Central memory CD8-positive, alpha-beta T cell (primary cell): ENCODE results near the gene S100A6.
"Not testable (repeated sequence)": the region's sequence is repeated elsewhere in the genome, so short reads cannot be mapped to it uniquely, and the experiment has no call there.

Experiments used
- ATAC-seq: fragments of 150-1000 bp; cut with Tn5 transposase; replicated peaks from 2 replicates; pipeline ENCODE4 v1.10.0; 2022; ENCODE audit warnings: mild to moderate bottlenecking, moderate FRiP score, moderate number of reproducible peaks; ENCODE audit not compliant: poor library complexity, severe bottlenecking; ENCODE audit errors: extremely low read depth
- DNase-seq, 2 donors: peaks; one replicate each; pipeline ENCODE4 v3.0.0; 2021; ENCODE audit warnings: low spot score in 2 of 2
- H3K27ac Mint-ChIP-seq: one replicate; pipeline ENCODE4 v1.8.0; 2022; ENCODE audit warnings: low read depth, mild to moderate bottlenecking, moderate library complexity, mixed read lengths
- H3K27me3 Mint-ChIP-seq: one replicate; pipeline ENCODE4 v1.8.0; 2022; ENCODE audit warnings: mixed read lengths
- H3K36me3 Mint-ChIP-seq: one replicate; pipeline ENCODE4 v1.8.0; 2022; ENCODE audit warnings: mild to moderate bottlenecking, moderate library complexity, mixed read lengths; ENCODE audit not compliant: insufficient read depth
- H3K4me1 Mint-ChIP-seq: one replicate; pipeline ENCODE4 v1.8.0; 2022; ENCODE audit warnings: mixed read lengths
- H3K4me3 Mint-ChIP-seq: one replicate; pipeline ENCODE4 v1.8.0; 2022; ENCODE audit warnings: mild to moderate bottlenecking, moderate library complexity, mixed read lengths
- H3K9me3 Mint-ChIP-seq: one replicate; pipeline ENCODE4 v1.8.0; 2022; ENCODE audit warnings: mixed read lengths

The S100A6 gene

DNA sequence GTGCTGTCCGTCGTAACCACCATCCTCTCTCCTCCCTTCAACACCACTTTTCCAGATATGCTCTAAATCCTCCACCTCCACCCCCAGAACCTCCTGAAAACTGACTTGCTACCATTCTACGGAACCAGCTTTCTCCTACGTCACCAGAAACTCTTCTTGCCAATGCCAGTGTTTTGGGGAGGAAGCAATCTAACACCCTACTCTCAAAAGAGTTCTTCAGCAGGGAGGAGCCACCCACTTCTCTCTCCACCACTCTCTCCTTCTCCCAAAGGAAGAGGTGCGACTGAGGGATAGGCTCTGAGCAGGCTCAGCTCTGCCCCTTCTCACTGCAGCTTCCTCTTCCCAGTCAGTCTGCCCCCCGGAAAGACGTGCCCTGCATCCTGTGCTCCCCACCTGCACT lies 35.9 kb upstream of the S100A6 start:
- H3K9me3 Mint-ChIP-seq, result no peaks in the 10 kb centered on the region
- H3K4me1 Mint-ChIP-seq, result peaks cover 17% of the 10 kb centered on the region
- ATAC-seq (no peak), DNase-seq (no peak)
- no peak overlapping the region for H3K4me3 Mint-ChIP-seq
- H3K27ac Mint-ChIP-seq, result no peak overlapping the region
- H3K27me3 Mint-ChIP-seq, result peaks cover 23% of the 10 kb centered on the region
- peaks cover 2% of the 10 kb centered on the region for H3K36me3 Mint-ChIP-seq

DNA sequence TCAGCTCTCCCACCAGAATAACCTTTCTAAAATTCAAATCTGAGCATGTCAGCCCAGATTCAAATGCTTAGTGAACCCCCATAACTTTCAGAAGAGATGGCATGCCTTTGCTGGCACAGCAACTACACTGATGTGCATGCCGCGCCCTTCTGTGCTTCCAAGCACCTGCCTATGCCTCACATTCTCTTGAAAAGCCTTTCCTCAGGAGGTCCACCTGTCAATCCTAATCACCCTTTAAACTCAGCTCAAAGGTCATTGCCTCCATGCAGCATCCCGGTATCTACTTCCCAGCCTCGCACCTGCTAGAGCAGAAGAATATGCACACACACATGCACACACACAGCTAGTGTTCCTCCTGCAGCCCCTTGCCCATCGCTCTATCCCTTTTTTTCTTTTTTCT lies 35.1 kb upstream of the S100A6 start:
- Mint-ChIP-seq H3K27ac (no peak overlapping the region), H3K4me3 (no peak overlapping the region)

DNA sequence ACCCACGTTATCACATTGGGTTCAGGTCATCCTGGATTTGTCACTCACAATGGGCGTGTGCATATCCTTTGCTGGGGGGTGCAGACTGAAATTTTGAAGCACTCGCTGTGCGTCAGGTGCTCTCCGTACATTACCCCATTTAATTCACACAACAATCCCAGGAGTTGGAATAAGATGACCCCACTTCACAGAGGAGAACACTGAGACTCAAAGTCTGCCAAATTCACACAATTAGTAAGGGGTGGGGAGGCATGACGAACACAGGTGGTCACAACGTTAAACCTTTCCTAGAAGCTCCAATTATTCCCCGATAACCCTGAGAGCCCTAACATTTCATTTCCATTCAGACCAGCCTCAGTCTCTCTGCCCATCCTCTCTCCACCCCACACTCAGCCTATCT lies 33.7 kb upstream of the S100A6 start:
- no peak for DNase-seq
- Mint-ChIP-seq H3K4me3 (no peak overlapping the region), H3K36me3 (peaks cover 3% of the 10 kb centered on the region), H3K9me3 (no peaks in the 10 kb centered on the region), H3K27ac (no peak overlapping the region), H3K27me3 (peaks cover 20% of the 10 kb centered on the region), H3K4me1 (peaks cover 28% of the 10 kb centered on the region)
- no peak for ATAC-seq

More for the DNA sequence above, 35.1 kb upstream of the S100A6 start:
- DNase-seq (no peak), ATAC-seq (no peak)
- H3K9me3 Mint-ChIP-seq, result no peaks in the 10 kb centered on the region
- H3K27me3 Mint-ChIP-seq, result peaks cover 20% of the 10 kb centered on the region
- H3K36me3 Mint-ChIP-seq, result peaks cover 3% of the 10 kb centered on the region
- H3K4me1 Mint-ChIP-seq, result peaks cover 24% of the 10 kb centered on the region

DNA sequence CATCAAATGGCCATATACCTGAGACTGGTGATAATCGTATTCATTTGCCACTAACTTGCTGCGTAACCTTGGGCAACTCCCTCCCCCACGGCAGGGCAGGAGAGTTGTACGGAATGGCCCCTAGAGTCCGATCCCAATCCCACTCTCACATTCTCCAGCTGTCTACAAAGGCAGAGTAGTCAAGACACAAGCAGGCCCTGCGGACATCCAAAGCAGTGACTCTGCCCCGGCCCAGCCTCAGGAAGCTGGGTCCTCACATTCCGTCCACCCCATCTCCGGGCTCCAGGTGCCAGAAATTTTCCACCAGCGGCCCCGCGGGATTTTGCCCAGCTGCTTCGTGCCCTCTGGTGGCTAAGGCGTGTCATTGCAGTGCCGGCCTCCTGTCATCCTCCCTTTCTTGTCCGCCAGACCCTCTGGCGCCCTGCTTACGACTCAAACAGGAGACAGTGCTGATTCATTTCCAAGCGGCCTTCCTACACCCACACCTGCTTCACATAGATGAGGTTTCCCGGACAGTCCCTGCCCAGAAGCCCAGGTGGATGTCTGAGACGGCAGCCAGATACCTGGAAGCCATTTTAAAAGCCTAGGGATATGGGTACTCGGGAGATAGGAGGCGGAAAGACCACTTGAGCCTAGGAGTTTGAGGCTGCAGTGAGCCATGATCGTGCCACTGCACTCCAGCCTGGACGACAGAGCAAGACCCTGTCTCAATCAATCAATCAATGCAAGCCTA lies 32.7 kb upstream of the S100A6 start:
- Mint-ChIP-seq H3K4me3 (peak overlapping the region; percentile 57), H3K4me1 (peaks cover 28% of the 10 kb centered on the region), H3K9me3 (no peaks in the 10 kb centered on the region), H3K36me3 (peaks cover 3% of the 10 kb centered on the region), H3K27me3 (peaks cover 20% of the 10 kb centered on the region), H3K27ac (peak overlapping the region; percentile 64)
- no peak for ATAC-seq
- peak; percentile 63 to 71 for DNase-seq

DNA sequence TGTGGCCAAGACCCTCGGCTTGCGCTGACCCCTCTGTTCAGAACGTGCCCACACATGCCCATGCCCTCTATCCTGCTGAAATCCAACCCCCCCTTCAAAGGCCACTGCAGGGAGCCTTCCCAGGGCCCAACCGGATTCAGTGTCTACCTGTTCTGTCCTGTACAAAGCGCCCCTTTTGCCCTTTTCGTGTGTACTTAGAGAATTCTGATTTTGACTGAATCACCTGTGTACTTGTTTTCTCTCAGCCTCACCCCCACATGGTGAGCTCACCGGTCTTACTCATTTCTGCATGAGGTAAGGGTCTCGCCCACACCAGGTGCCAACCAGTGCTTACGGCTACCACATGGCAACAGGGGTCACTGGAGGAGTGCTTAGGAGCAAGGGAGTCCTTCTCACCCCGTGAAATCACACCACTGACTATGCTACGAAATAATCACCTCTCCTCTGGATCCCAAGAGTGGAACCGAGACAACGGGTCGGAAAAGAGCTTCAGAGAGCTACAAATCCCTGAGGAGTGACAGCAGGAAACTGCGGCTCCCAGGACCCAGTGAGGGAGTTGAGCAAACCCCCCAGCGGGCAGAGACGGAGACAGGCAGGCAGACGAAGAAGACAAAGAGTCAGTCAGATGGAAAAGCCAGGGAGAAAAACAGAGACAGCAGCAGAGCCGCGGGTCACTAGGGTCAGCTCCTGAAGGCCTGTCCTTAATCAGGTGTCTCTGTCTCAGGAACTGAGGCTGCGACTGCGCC lies 32.0 kb upstream of the S100A6 start:
- Mint-ChIP-seq H3K4me1 (peaks cover 28% of the 10 kb centered on the region), H3K36me3 (peaks cover 3% of the 10 kb centered on the region), H3K9me3 (no peaks in the 10 kb centered on the region), H3K27ac (no peak overlapping the region), H3K4me3 (no peak overlapping the region), H3K27me3 (peaks cover 20% of the 10 kb centered on the region)
- ATAC-seq, result no peak
- DNase-seq, result no peak

DNA sequence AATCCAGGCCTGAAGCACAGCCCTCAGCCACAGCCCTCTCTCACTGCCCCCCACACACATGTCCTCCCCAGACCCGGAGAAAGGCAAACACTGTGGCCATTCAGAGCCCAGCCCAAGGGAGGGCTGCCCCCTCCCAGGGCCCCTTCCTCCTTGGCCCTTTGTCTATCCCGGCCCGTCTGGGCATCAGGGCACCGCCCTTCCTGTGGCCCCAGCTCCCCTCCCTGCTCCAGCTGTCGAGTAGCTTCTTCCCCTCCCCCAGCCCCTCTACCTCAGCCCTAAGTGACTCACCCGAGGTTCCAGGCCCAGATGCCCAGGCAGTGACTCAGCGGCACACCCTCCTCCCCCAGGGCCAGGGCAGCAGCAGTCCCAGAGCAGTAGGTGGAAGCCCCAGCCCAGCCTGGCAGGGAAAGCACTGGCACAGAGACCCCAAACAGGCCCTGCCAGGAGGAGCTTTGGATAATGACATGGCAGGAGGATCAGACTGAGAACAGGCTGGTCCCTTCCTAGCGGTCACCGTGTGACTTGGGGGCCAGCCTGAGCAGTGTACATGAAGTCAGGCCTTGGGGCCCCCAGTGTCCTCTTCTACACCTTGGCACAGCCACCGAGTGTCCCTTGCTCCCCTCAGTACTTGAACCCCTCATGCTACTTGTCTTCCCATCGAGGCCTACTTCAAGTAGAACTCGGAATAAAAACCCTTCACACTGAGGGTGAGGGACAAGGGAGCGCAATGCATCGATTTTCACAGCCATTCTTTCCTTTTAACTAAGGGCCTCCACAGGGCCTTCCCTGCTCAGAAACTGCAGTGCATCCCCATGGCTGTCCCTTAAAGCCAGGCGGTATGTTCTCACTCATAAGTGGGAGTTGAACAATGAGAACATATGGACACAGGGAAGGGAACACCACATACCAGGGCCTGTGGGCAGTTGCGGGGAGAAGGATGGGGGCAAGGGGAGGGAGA lies 30.9 kb upstream of the S100A6 start:
- H3K4me1 Mint-ChIP-seq, result peaks cover 28% of the 10 kb centered on the region
- peak overlapping the region; percentile 89 for H3K27ac Mint-ChIP-seq
- peaks cover 3% of the 10 kb centered on the region for H3K36me3 Mint-ChIP-seq
- peak overlapping the region; percentile 50 for H3K4me3 Mint-ChIP-seq
- ATAC-seq (peak; percentile 90), DNase-seq (peak; percentile 29 to 32)
- peaks cover 16% of the 10 kb centered on the region for H3K27me3 Mint-ChIP-seq
- no peaks in the 10 kb centered on the region for H3K9me3 Mint-ChIP-seq

DNA sequence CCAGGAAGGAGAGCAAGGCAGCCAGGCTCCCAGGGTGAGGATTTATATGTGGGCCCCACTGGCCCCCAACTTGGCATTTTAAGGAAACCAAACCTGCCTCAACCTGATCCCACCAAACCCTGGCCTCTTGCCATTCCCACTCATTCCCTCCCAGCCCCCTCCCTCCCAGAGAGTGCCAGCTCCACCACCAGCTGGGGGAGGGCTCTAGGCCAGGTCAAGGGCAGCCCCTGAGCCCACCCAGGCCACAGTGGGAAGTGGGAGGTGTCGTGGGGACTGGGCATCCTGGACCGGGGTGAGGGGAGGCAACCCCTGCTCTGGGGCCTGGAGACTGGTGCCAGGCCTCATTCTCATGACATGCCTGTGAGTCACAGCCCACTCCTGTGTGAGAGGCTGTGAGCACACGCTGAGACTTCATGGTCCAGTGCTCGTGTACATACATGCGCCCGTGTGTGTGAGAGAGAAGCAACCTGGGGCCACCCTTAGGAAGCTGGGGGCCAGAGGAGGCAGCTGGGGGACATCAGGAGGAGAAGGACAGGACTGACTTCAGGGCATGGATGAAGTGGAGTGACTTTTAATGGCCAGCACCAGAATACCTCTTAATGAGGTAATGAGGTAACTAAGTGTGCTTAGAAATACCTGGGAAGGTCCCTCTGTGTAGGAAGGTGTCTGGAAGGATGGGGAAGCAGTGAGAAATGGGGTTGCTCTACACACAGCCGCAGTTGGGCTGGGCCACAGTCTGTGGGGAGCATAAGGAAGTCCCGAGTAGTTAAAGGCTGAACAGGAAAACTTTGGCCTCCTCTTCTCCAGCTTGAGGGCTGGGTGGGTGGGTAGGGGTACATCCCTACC lies 30.0 kb upstream of the S100A6 start, which contains the start of gene S100A2:
TSS of gene S100A2 (minus strand) at position 316 of the 846 bp plus-strand sequence. CDS start 1,967 bp downstream, outside the sequence.
- peak within 1 kb of the TSS; percentile 89 for H3K27ac Mint-ChIP-seq
- DNase-seq (no peak), ATAC-seq (peak; percentile 45)
- no peaks in the 10 kb centered on the region for H3K9me3 Mint-ChIP-seq
- H3K27me3 Mint-ChIP-seq, result peaks cover 10% of the 10 kb centered on the region
- H3K4me3 Mint-ChIP-seq, result peak within 1 kb of the TSS; percentile 50
- H3K36me3 Mint-ChIP-seq, result peaks cover 3% of the 10 kb centered on the region
- H3K4me1 Mint-ChIP-seq, result peaks cover 28% of the 10 kb centered on the region

DNA sequence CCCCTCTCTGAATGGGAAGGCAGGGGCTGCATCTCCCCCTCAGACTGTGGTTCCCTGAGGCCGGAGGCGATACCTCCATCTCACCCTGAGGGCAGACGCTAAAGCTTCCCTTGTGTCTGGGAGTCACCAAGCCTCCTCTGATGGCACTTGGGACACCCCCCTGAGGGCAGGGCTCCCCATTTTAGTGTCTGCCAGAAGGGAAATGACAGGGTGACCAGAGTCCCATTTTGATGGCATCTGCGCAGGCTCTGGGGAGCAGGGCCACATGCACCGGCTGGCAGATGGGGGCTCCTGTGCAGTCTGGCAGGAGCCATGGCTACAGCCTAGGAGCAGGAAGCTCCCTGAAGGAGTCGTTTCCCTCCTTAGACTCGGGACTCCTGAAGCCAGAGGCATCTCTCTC lies 28.2 kb upstream of the S100A6 start:
- Mint-ChIP-seq H3K27ac (no peak overlapping the region), H3K4me1 (peaks cover 28% of the 10 kb centered on the region), H3K27me3 (no peaks in the 10 kb centered on the region), H3K36me3 (peaks cover 3% of the 10 kb centered on the region), H3K4me3 (no peak overlapping the region), H3K9me3 (no peaks in the 10 kb centered on the region)
- DNase-seq, result no peak
- ATAC-seq, result no peak

DNA sequence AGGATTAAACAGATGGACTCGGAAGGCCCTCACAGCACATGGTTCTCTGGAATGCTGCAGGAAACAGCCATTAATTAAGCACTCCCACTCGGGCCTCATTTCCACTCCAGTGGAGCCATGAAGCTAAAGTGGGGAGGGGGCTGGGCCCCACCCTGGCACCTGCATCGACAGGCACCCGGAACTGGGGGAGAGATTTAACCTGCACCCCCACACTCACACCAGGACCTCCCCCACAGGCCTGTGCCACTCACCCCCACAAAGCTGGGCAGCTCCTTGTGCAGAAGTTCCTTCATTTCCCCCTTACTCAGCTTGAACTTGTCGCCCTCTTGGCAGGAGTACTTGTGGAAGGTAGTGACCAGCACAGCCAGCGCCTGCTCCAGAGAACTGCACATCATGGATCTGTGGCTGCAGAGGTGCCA lies 27.7 kb upstream of the S100A6 start:
- Mint-ChIP-seq H3K4me1 (peaks cover 24% of the 10 kb centered on the region), H3K27ac (no peak overlapping the region), H3K27me3 (no peaks in the 10 kb centered on the region), H3K4me3 (no peak overlapping the region), H3K9me3 (no peaks in the 10 kb centered on the region), H3K36me3 (peaks cover 1% of the 10 kb centered on the region)
- ATAC-seq (no peak), DNase-seq (no peak)

DNA sequence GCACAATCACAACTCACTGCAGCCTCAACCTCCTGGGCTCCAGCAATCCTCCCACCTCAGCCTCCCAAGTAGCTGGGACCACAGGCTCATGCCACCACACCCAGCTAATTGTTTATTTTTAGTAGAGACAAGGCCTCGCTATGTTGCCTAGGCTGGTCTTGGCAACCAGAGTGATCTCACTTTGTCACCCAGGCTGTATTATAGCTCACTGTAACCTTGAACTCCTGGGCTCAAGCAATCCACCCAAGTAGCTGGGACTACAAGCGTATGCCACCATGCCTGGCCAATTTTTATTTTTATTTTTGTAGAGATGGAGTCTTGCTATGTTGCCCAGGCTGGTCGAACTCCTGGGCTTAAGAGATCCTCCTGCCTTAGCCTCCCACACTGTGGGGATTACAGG lies 26.2 kb upstream of the S100A6 start:
- not testable (repeated sequence) for ATAC-seq, H3K27me3 Mint-ChIP-seq, DNase-seq, H3K27ac Mint-ChIP-seq, H3K9me3 Mint-ChIP-seq, H3K4me3 Mint-ChIP-seq, H3K36me3 Mint-ChIP-seq
- peaks cover 14% of the 10 kb centered on the region for H3K4me1 Mint-ChIP-seq

DNA sequence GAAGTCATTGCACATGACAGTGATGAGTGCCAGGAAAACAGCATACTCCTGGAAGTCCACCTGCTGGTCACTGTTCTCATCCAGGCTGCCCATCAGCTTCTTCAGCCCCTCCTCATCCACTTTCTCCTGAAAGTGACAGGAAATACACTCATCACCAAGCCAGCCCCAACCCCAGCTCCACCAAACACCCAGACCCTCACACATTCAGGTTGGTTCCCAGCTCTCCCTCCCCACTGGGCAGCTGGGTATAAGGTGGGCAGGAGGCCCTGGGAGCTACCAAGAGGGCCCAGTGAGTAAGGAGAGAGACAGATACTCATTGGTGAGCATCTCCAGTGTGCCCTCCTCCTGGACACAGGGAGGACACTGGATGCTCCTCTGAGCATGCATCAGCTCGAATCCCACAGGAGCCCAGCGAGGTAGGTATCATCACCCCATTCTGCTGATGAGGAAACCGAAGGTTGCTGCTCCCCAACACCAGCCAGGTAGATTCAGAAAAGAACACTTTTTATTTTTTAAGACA lies 25.7 kb upstream of the S100A6 start:
- H3K4me1 Mint-ChIP-seq, result peaks cover 9% of the 10 kb centered on the region
- H3K4me3 Mint-ChIP-seq, result no peak overlapping the region
- peaks cover 1% of the 10 kb centered on the region for H3K36me3 Mint-ChIP-seq
- DNase-seq, result no peak
- H3K27me3 Mint-ChIP-seq, result no peaks in the 10 kb centered on the region
- ATAC-seq, result no peak
- H3K27ac Mint-ChIP-seq, result no peak overlapping the region
- no peaks in the 10 kb centered on the region for H3K9me3 Mint-ChIP-seq
